Nucleus accumbens (tissue), 56 donors: ENCODE measurements around the gene UROS.

ENCODE experiments used
- DNase-seq, 56 donors: peaks; one replicate each; lab custom pipeline; 2025; lab: John Stamatoyannopoulos, UW

UROS gene

DNA sequence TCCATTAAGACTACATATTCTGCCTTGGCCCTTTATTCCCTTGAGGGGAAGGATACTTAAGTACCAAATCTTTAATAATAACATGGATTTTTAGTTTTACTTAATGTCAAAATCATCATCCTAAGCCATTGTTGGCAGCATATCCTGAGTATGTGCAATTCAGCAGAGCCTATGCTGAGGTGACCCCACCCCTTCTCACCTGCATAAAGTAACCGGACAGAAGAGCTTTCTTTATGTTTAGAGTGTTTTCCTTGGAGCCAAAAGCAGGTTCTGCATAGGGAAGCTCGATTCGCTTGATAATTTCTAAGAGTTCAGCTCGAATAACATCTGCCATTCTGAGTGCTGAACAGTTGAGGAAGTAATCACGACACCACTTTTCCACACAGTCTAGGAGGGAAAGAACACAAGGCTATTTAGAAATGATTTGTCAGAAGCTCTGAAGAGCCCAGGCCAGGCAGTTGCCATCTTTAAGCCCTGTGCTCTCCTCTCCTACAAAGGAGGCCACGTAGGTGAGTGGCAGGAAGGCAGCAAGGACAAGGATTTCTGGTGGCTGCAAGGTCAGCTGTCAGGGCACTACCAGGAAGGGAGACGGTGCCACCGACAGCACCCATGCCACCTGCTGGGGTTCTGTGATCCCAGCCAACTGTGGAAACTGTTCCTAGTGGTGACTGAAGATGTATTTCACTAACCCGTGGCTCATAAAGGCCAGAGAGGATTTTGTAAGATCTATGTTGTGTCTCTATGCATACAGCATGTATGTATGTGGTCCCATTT, 15.9 kb upstream of the UROS start:
- no peak for DNase-seq

DNA sequence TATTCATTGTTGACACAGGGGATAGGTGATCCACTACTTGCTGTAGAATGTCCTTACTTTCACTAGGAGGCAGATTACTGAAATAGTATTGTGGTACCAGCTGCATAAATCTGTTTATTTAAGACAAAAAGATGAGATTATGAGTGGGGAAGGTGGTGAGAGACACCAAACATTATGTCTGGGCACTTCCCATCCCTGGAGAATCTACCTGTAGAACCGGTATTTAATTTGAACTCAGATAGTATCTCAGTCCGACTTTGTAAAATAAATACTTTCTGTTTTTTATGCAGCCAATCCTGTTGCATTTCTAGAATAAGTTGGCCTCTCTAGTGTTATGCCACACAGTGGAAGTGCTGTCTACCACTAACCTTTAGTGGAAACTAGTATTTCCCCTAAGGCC, 13.7 kb upstream of the UROS start:
- no peak for DNase-seq

- DNase-seq, result no peak
Observed at GRCh38 chr10:125828311-125828710, 5.3 kb upstream of the UROS start.

- no peak for DNase-seq
Observed at GRCh38 chr10:125827133-125827532, 4.1 kb upstream of the UROS start.

DNA sequence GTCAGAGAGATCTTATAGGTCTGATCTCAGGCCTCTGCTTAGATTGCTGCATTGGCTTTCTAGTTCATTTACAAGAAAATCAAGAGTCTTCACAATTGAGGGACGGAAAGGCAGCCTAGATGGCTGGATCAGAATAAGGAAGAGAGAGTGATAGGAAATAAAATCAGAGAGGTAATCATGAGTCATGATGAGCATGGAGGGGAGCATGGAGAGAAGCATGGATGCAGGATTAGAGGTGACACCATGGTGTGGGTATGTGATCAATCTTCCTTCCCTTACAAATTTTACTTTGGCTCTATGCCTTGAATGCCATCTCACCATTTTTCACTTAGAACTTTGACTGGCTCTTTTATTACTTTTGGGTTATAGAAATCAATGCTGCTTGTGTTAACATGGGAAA, 1.7 kb upstream of the UROS start:
- DNase-seq, result no peak

- no peak for DNase-seq
Observed at GRCh38 chr10:125823663-125824251, 699 bp upstream of the UROS start.

- DNase-seq, result no peak
Observed at GRCh38 chr10:125820701-125821100, 2.4 kb downstream of the UROS start.

- peak in 15 of 56 donors; percentile 9 to 83 (median 38) for DNase-seq
Observed at GRCh38 chr10:125817337-125817946, 5.6 kb downstream of the UROS start.

DNA sequence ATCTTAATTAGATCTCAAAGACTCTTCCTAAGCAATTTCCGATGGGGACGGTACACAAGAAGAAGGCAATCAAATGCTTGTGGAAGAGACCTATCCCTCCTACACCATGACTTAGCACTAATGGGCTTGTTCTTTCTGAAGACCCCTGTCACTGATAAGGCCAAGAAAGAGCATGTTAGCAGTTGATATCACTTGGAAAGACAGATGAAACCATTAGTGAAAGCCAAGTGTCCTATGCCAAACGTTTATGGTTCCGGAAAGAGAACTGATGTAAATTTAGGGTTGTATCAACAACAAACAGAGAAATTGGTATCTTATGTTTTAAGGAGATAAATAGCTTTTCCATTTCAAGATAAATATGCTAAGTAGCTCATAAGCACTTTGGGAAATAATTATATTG, 6.5 kb downstream of the UROS start:
- DNase-seq, result no peak

DNA sequence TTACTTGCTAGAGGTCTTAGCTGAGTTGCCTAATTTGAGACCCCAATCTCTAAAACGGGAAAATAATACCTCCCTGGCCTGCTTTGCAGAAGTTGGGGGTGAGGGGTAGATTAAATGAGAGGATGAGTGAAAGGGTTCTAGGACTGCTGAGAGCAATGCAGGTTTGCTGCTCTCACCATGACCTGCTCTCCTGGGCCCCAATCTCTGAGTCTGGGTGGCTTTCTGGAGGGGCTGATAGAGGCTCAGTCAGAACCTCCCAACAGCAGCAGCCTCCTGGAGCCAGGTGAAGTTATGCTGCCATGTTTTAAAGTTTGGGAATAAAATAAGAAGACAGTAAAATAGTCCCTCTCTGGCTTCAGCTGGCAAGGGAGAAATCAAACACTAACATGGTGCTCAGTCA, 7.3 kb downstream of the UROS start:
- DNase-seq, result no peak

DNA sequence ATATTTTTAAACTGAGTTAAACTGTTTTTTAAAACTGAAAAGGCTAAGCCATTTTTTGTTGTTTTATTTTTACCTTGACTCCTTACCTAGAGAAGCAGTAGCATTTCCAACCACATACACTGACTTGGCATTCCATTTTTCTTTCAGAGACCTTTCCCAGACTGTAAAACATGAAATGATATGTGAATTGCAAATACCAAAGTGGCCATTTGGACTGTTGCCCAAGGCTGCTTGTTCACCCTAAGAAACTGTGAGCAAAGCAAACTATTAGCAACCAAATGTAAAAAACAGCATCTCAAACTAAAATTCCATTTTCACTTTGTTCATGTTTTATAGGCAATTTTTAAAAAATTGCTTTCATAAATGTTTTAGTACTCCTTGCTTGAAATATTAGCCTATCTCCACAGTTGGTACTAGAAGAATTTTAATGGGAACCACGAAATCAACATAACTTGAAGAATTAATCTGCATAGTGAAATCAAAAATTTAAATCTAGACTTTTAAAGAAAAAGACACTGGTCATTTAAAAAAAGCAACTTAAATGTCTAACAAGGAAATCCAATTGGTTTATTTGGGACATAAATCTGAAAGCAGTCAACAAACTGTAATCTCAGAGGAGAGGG, 10.8 kb downstream of the UROS start:
- DNase-seq, result no peak

DNA sequence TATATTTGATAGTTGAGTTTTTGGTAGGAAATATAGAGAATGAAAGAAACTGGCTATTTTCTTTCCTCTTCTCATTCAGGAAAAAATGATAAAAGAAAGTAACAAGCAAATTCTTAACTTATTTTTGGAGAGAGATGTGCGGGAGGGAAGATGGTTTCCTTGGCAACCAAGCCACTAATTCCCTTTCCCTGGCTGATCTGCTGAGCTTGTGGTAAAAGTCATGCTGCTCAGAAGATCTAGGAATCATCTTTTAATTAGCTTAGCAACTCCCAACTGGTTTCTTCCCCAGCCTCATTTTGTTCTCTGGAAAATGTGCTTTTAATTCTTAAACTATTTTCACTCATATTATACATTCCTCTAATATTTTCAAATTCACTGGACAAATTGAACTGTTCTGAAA, 11.8 kb downstream of the UROS start:
- peak in 8 of 56 donors; percentile 8 to 45 (median 24) for DNase-seq

- no peak for DNase-seq
Observed at GRCh38 chr10:125808047-125808446, 15.0 kb downstream of the UROS start.

- no peak for DNase-seq
Observed at GRCh38 chr10:125802739-125803138, 20.3 kb downstream of the UROS start.

- DNase-seq, result no peak
Observed at GRCh38 chr10:125802131-125802530, 20.9 kb downstream of the UROS start.

- no peak for DNase-seq
Observed at GRCh38 chr10:125801574-125801973, 21.5 kb downstream of the UROS start.

DNA sequence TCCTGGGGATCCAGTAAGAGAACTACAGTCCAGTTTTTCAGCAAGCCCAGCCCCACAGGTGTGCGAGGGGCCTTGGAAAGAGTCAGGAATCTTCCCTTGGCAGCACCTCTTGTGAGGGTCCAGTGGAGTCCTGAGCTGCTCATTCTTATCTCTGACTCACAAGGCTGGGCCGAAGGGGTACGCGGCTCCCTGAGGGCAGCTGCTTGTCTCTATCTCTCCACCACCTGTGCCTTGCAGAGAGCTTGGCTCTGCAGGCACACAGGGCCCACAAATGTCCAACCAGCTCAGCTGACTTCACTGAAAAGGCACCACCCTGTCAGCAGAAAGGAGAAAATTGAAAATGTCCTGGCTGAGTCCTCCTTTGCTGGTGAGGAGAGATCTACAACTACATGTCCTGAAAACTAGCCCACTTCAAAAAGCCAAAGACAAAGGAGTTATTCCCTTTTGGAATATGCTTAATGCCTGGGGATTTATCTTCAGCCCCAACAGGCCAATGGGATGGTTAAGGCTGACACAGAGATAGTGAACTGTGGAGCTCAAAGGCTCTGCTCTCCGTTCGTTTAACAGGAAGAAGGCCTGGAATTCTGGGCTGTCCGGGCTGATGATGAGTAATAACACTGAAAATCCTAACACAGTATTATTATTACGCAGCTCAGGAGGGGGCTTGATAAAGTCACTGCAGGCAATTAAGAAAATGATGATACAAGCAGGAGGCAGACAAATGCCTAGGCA, 23.4 kb downstream of the UROS start:
- no peak for DNase-seq

DNA sequence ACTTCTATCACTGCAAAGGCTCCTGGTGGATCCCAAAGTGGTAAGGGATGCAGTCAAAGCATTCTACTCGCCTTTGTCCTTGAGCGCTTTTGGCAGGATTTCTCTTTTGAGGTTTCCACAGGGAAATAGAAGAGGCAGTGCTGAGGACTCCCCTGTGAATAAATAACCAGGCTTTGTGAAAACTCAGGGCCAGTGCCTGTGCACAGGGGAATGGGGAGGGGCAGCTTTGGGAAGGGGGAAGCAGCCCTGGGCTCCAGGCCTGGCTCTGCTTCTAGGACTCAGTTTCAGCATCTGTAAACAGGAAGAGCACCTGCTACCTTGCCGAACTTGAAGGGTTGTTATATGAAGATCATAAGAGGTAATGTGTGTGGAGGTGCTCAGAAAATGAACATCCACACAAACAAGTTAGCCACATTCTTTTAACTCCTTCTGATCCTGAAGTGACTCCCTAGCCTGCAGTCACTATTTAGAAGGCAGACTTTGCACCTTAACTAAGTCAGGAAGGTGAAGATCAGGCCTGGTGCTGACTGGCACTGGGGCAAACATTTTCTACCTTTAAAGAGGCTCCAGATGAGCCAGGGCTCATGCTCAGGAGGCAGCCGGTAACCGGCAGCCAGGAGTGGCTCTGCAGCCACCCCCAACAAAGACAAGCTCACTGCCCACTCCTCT, 24.9 kb downstream of the UROS start:
- no peak for DNase-seq

DNA sequence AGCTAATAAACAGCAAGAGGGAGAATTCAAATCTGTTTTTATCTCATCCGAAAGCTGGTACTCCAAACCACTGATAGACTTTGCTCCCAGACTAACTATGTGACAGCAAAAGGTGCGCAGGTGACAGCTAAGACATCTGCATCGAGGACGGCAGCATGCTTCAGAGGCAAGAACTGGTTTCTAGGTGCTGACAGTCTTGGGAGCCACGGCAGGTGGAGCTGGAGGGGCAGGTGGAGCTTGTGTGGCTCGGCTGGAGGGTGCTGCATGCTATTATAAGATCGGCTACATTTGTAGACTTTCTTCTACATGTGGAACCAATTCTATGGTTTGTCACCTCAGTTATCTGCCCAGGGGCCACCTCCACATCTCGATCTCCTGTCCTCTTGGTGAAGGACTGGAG, 25.6 kb downstream of the UROS start:
- DNase-seq, result no peak

GRCh38 chr10:125795637-125796190, 27.3 kb downstream of the UROS start:
- no peak for DNase-seq
